DND-41 (cell line): ENCODE data around the gene KLHL10.

ENCODE experiments used
- ATAC-seq: fragments of 200-7000 bp; cut with Tn5 transposase; 3 replicates; pipeline ENCODE4 v1.9.1; 2021; ENCODE audit warnings: low read depth; ENCODE audit not compliant: insufficient read depth
- DNase-seq: peaks from one replicate; pipeline ENCODE4 v3.0.0-alpha.2; 2020
- H2AFZ ChIP-seq: 2 replicates; pipeline ENCODE4 v1.6.0; 2012; ENCODE audit warnings: low read depth, low read length
- H3K27ac ChIP-seq: 2 replicates; pipeline ENCODE4 v1.5.1; 2012; ENCODE audit warnings: low read length, inconsistent platforms
- H3K27me3 ChIP-seq: fragments of 200-600 bp; sonication (generic); 2 replicates; pipeline ENCODE4 v1.6.0; 2012; ENCODE audit warnings: low read length, mild to moderate bottlenecking, inconsistent platforms; ENCODE audit not compliant: insufficient read depth, poor library complexity
- H3K36me3 ChIP-seq: 2 replicates; pipeline ENCODE4 v1.5.1; 2012; ENCODE audit warnings: low read length, inconsistent platforms; ENCODE audit not compliant: insufficient read depth
- H3K4me1 ChIP-seq: 2 replicates; pipeline ENCODE4 v1.5.1; 2012; ENCODE audit warnings: mild to moderate bottlenecking, low read length; ENCODE audit not compliant: insufficient read depth
- H3K4me2 ChIP-seq: 2 replicates; pipeline ENCODE4 v1.6.0; 2012; ENCODE audit warnings: mild to moderate bottlenecking, moderate library complexity, low read length, inconsistent platforms; ENCODE audit not compliant: insufficient read depth
- H3K4me3 ChIP-seq, 2 experiments: fragments of 200-600 bp in 1 of 2; shearing (Covaris generic) in 1 of 2; 2 replicates each; pipeline ENCODE4 v1.5.1; 2012 to 2016; ENCODE audit warnings: inconsistent platforms in 2 of 2, low read length in 2 of 2, mild to moderate bottlenecking in 2 of 2, low read depth in 1 of 2, moderate library complexity in 1 of 2
- H3K79me2 ChIP-seq: 2 replicates; pipeline ENCODE4 v1.6.0; 2012; ENCODE audit warnings: low read length, inconsistent platforms; ENCODE audit not compliant: insufficient read depth
- H3K9ac ChIP-seq: 2 replicates; pipeline ENCODE4 v1.6.0; 2012; ENCODE audit warnings: low read depth, mild to moderate bottlenecking, inconsistent platforms, low read length, moderate library complexity
- H3K9me3 ChIP-seq: 2 replicates; pipeline ENCODE4 v1.5.1; 2012; ENCODE audit warnings: low read length, moderate library complexity, mild to moderate bottlenecking, inconsistent platforms; ENCODE audit not compliant: insufficient read depth, severe bottlenecking
- H4K20me1 ChIP-seq: 2 replicates; pipeline ENCODE4 v1.6.0; 2012; ENCODE audit warnings: low read length; ENCODE audit not compliant: insufficient read depth
- CTCF ChIP-seq: IDR thresholded peaks from 2 replicates; pipeline ENCODE4 v1.5.1; 2012; ENCODE audit warnings: borderline replicate concordance, low read length, moderate library complexity, mild to moderate bottlenecking; ENCODE audit not compliant: poor library complexity, severe bottlenecking; ENCODE audit errors: extremely low read depth
- EZH2 ChIP-seq: IDR thresholded peaks from 3 replicates; pipeline ENCODE4 v1.6.1; 2012; ENCODE audit warnings: borderline replicate concordance, low read depth, mild to moderate bottlenecking, moderate library complexity, low read length, inconsistent platforms; ENCODE audit not compliant: severe bottlenecking

KLHL10 gene

GRCh38 chr17:41864836-41865595 lies 27.4 kb downstream of the KLHL10 start, which contains the start of gene KLHL11:
Gene KLHL11, minus strand, starts transcription at chr17:41865423. Its CDS starts 53 bp downstream, at chr17:41865370.
- Histone ChIP-seq H3K4me3 (peak within 1 kb of the TSS; percentile 91 to 98), H3K9ac (peak within 1 kb of the TSS; percentile 83), H2AFZ (peak within 1 kb of the TSS; percentile 100), H3K79me2 (peaks cover 50% of the 10 kb centered on the region), H3K4me2 (peak within 1 kb of the TSS; percentile 93), H3K9me3 (no peaks in the 10 kb centered on the region), H3K27ac (peak within 1 kb of the TSS; percentile 87), H3K36me3 (peaks cover 36% of the 10 kb centered on the region), H3K27me3 (no peaks in the 10 kb centered on the region), H4K20me1 (peaks cover 36% of the 10 kb centered on the region), H3K4me1 (peaks cover 35% of the 10 kb centered on the region)
- TF ChIP-seq CTCF: no peak
- TF ChIP-seq EZH2: no peak
- ATAC-seq (peak; percentile 94), DNase-seq (peak; percentile 90)

DNA sequence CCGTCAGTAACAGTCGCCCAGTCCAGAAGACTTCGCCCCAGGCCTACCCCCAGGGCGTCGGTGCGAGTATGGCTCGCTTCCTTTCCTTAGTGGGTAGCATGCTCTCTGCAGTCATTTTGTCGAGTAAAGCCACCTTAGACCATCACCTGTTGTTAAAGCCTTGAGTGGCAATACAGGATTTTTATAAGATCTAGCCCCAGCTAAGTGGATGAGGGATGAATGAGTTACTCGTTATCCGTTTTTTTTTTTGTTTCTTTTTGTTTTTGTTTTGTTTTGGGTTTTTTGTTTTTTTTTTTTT lies 27.9 kb downstream of the KLHL10 start:
- H3K4me3 ChIP-seq: peak overlapping the region; percentile 15 to 98; a peak in 3 of 4 replicates
- H4K20me1 ChIP-seq: peaks cover 31% of the 10 kb centered on the region
- DNase-seq: no peak
- peaks cover 35% of the 10 kb centered on the region for H3K4me1 ChIP-seq
- ATAC-seq: no peak; the same call in 2 of the 3 replicates
- peak overlapping the region; percentile 83 for H3K9ac ChIP-seq
- H2AFZ ChIP-seq: peak overlapping the region; percentile 100
- peaks cover 45% of the 10 kb centered on the region for H3K79me2 ChIP-seq
- peak overlapping the region; percentile 91 for H3K4me2 ChIP-seq
- H3K27me3 ChIP-seq: no peaks in the 10 kb centered on the region
- H3K9me3 ChIP-seq: no peaks in the 10 kb centered on the region
- peaks cover 41% of the 10 kb centered on the region for H3K36me3 ChIP-seq
- TF ChIP-seq EZH2 (no peak), CTCF (no peak)
- peak overlapping the region; percentile 87 for H3K27ac ChIP-seq

DNA sequence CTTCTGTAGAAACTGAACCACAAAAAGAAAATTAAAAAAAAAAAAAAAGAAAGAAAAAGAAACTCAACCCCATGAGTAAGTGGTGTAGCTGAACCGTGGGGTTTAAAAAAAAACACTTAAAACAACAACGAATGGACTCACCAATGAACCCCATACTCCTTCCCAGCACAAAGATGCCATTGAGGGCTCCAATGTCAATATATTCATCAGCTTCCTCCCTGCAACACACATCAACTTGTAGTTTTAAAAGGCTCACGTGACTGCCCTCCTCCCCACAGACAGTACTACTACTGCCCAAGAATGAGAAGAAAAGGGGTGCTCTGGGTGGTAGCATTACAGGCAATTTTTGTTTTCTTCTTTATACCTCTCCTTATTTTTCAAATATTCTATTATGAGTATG lies 30.9 kb downstream of the KLHL10 start:
- H3K36me3 ChIP-seq: peaks cover 68% of the 10 kb centered on the region
- H3K4me3 ChIP-seq: no peak overlapping the region
- no peaks in the 10 kb centered on the region for H3K27me3 ChIP-seq
- H3K9ac ChIP-seq: no peak overlapping the region
- ATAC-seq (no peak), DNase-seq (no peak)
- H3K79me2 ChIP-seq: peaks cover 16% of the 10 kb centered on the region
- H3K4me2 ChIP-seq: no peak overlapping the region
- peaks cover 12% of the 10 kb centered on the region for H3K4me1 ChIP-seq
- no peaks in the 10 kb centered on the region for H3K9me3 ChIP-seq
- peaks cover 9% of the 10 kb centered on the region for H4K20me1 ChIP-seq
- no peak overlapping the region for H2AFZ ChIP-seq
- TF ChIP-seq EZH2 (no peak), CTCF (no peak)
- no peak overlapping the region for H3K27ac ChIP-seq
